CD4-positive, CD25-positive, alpha-beta regulatory T cell (primary cell): ENCODE data around the gene CIITA. TPM values are rescaled to one million over a fixed set of nuclear protein-coding genes. Genes with fewer than 3 reads are reported as not detected.

Experiments used
- ATAC-seq, 2 donors: fragments of 150-1000 bp; cut with Tn5 transposase; one replicate each; pipeline ENCODE4 v1.10.0; 2021; ENCODE audit warnings: low read depth in 2 of 2, moderate number of reproducible peaks in 2 of 2, moderate library complexity in 1 of 2
- DNase-seq, 3 donors: peaks; one replicate each; pipeline versions ENCODE4 v3.0.0 to v3.0.0-alpha.2; 2012 to 2022; ENCODE audit warnings: mixed read lengths in 1 of 3
- H3K27ac ChIP-seq: one replicate; pipeline ENCODE4 v1.7.0; 2013; ENCODE audit warnings: mild to moderate bottlenecking, low read length; ENCODE audit not compliant: insufficient read depth, poor library complexity, severe bottlenecking
- H3K27me3 ChIP-seq: one replicate; pipeline ENCODE4 v1.7.0; 2013; ENCODE audit warnings: low read length; ENCODE audit not compliant: control insufficient read depth, insufficient read depth
- H3K36me3 ChIP-seq: one replicate; pipeline ENCODE4 v1.7.0; 2013; ENCODE audit warnings: mild to moderate bottlenecking, low read length, moderate library complexity; ENCODE audit not compliant: control insufficient read depth, insufficient read depth
- H3K4me1 ChIP-seq: 2 replicates; pipeline ENCODE4 v1.7.0; 2013; ENCODE audit warnings: mild to moderate bottlenecking, low read length; ENCODE audit not compliant: insufficient read depth, control insufficient read depth, poor library complexity, severe bottlenecking
- H3K4me3 ChIP-seq: one replicate; pipeline ENCODE4 v1.7.0; 2013; ENCODE audit warnings: low read depth, mild to moderate bottlenecking, low read length, moderate library complexity
- H3K9me3 ChIP-seq, 2 experiments: 1 replicate in 1 of 2; 2 replicates in 1 of 2; pipeline ENCODE4 v1.7.0; 2013; ENCODE audit warnings: low read length in 2 of 2, mild to moderate bottlenecking in 1 of 2, moderate library complexity in 1 of 2; ENCODE audit not compliant: control insufficient read depth in 2 of 2
- H3K27ac Mint-ChIP-seq, 3 donors: one replicate each; pipeline ENCODE4 v1.8.0; 2020 to 2022; ENCODE audit warnings: mild to moderate bottlenecking in 3 of 3, mixed read lengths in 3 of 3, moderate library complexity in 2 of 3
- H3K27me3 Mint-ChIP-seq: one replicate; pipeline ENCODE4 v1.8.0; 2022; ENCODE audit warnings: mild to moderate bottlenecking, mixed read lengths
- H3K36me3 Mint-ChIP-seq: one replicate; pipeline ENCODE4 v1.8.0; 2020; ENCODE audit warnings: mixed read lengths
- H3K4me1 Mint-ChIP-seq, 4 donors: one replicate each; pipeline ENCODE4 v1.8.0; 2020 to 2022; ENCODE audit warnings: mixed read lengths in 4 of 4, mild to moderate bottlenecking in 1 of 4
- H3K4me3 Mint-ChIP-seq, 4 donors: one replicate each; pipeline ENCODE4 v1.8.0; 2020 to 2022; ENCODE audit warnings: mild to moderate bottlenecking in 4 of 4, mixed read lengths in 4 of 4, moderate library complexity in 3 of 4
- H3K9me3 Mint-ChIP-seq, 7 donors: one replicate each; pipeline ENCODE4 v1.8.0; 2020 to 2022; ENCODE audit warnings: mixed read lengths in 7 of 7, mild to moderate bottlenecking in 3 of 7, moderate library complexity in 2 of 7
- polyA plus RNA-seq, 4 donors: library from polyadenylated mRNA; unstranded; fragments of 300-500 nt; fragmentation: Illumina TruSeq; gene quantifications; one replicate each; pipeline ENCODE4 v1.2.3, GENCODE V29; 2021
- total RNA-seq: library from RNA; stranded (reverse); gene quantifications from one replicate; pipeline ENCODE4 v1.2.3, GENCODE V29; 2022

CIITA gene
- total and polyA plus RNA-seq, 5 donors from 2014 or later, result 1.9 to 35.0 (median 3.3) TPM

DNA sequence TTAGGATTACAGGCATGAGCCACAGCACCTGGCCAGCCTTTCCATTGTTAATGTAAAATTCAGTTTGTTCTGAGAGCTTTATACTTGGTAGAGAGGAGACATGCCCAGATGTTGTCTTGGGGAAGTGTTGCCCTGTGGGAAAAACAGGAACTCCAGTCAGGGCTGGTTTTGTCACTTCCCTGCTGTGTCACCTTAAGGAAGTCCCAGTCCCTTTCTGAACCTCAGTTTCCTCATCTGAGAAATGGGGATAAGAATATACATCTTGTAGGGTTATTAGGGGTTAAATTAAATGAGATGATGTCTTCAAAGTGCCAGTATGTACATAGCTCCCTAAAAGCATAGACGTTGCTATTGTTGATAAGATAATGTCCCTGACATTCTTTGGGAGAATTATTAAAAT is 92.6 kb downstream of the CIITA start:
- no peak overlapping the region for H3K27ac Mint-ChIP-seq
- peaks cover 11% of the 10 kb centered on the region for H3K36me3 Mint-ChIP-seq
- no peak overlapping the region for H3K4me3 Mint-ChIP-seq
- H3K27me3 Mint-ChIP-seq, result no peaks in the 10 kb centered on the region
- Histone ChIP-seq H3K27ac (no peak overlapping the region), H3K4me1 (peaks cover 34% of the 10 kb centered on the region), H3K4me3 (no peak overlapping the region), H3K9me3 (no peaks in the 10 kb centered on the region), H3K27me3 (no peaks in the 10 kb centered on the region), H3K36me3 (peaks cover 30% of the 10 kb centered on the region)
- peaks cover 22 to 44% (median 33%) of the 10 kb centered on the region in 4 donors for H3K4me1 Mint-ChIP-seq
- DNase-seq, result no peak
- no peak for ATAC-seq
- no peaks in the 10 kb centered on the region for H3K9me3 Mint-ChIP-seq

DNA sequence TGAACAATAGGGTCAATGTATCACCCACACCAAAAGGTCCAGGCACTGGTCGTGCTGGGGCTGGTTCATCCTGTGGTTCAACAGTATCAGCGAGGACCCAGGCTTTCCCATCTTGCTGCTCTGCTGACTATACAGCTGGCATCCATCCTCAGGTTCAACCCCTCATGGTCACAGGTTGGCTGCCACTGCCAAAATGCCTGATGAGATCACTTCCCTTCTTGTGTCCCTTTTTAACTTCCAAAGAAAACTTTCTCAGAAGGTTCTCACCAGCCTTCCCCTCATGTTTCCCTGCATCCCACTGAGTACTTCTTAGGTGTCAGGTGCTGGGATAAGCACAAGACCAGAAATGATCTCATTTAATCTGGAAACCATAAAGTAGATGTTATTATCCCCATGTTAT is 93.1 kb downstream of the CIITA start:
- Mint-ChIP-seq H3K27me3 (no peaks in the 10 kb centered on the region), H3K9me3 (no peaks in the 10 kb centered on the region), H3K4me1 (peaks cover 22 to 40% (median 28%) of the 10 kb centered on the region in 4 donors), H3K4me3 (no peak overlapping the region), H3K36me3 (peaks cover 15% of the 10 kb centered on the region), H3K27ac (no peak overlapping the region)
- Histone ChIP-seq H3K9me3 (no peaks in the 10 kb centered on the region), H3K4me1 (peaks cover 30% of the 10 kb centered on the region), H3K27me3 (no peaks in the 10 kb centered on the region), H3K27ac (no peak overlapping the region), H3K4me3 (no peak overlapping the region), H3K36me3 (peaks cover 30% of the 10 kb centered on the region)
- ATAC-seq, result no peak
- DNase-seq, result no peak

- Mint-ChIP-seq H3K4me1 (peaks cover 13 to 25% (median 14%) of the 10 kb centered on the region in 4 donors), H3K27ac (peak overlapping the region in 1 of 3 donors; percentile 20), H3K27me3 (no peaks in the 10 kb centered on the region), H3K36me3 (peaks cover 17% of the 10 kb centered on the region), H3K4me3 (peak overlapping the region in 1 of 4 donors; percentile 9), H3K9me3 (no peaks in the 10 kb centered on the region)
- peak in 2 of 3 donors; percentile 47 to 81 for DNase-seq
- Histone ChIP-seq H3K27me3 (no peaks in the 10 kb centered on the region), H3K9me3 (no peaks in the 10 kb centered on the region), H3K27ac (no peak overlapping the region), H3K36me3 (peaks cover 36% of the 10 kb centered on the region), H3K4me3 (no peak overlapping the region), H3K4me1 (peaks cover 20% of the 10 kb centered on the region)
- ATAC-seq, result peak; percentile 31 to 45
These were observed 94.6 kb downstream of the CIITA start for GRCh38 chr16:10971560-10971961.

GRCh38 chr16:10972108-10972818 is 95.3 kb downstream of the CIITA start:
- Histone ChIP-seq H3K9me3 (no peaks in the 10 kb centered on the region), H3K27ac (no peak overlapping the region), H3K4me3 (no peak overlapping the region), H3K36me3 (peaks cover 38% of the 10 kb centered on the region), H3K4me1 (peaks cover 20% of the 10 kb centered on the region), H3K27me3 (no peaks in the 10 kb centered on the region)
- H3K27me3 Mint-ChIP-seq, result no peaks in the 10 kb centered on the region
- ATAC-seq (peak; percentile 51 to 61), DNase-seq (no peak)
- peaks cover 13 to 24% (median 15%) of the 10 kb centered on the region in 4 donors for H3K4me1 Mint-ChIP-seq
- peaks cover 19% of the 10 kb centered on the region for H3K36me3 Mint-ChIP-seq
- peak overlapping the region in 1 of 3 donors; percentile 85 for H3K27ac Mint-ChIP-seq
- peak overlapping the region in 1 of 4 donors; percentile 29 for H3K4me3 Mint-ChIP-seq
- no peaks in the 10 kb centered on the region for H3K9me3 Mint-ChIP-seq

GRCh38 chr16:10972819-10973464 is 95.9 kb downstream of the CIITA start:
- H3K27ac ChIP-seq, result no peak overlapping the region
- H3K9me3 Mint-ChIP-seq, result no peaks in the 10 kb centered on the region
- H3K9me3 ChIP-seq, result no peaks in the 10 kb centered on the region
- peaks cover 25% of the 10 kb centered on the region for H3K36me3 Mint-ChIP-seq
- no peak overlapping the region for H3K4me3 ChIP-seq
- no peaks in the 10 kb centered on the region for H3K27me3 ChIP-seq
- H3K27ac Mint-ChIP-seq, result peak overlapping the region; percentile 4 to 85 (median 42)
- H3K4me3 Mint-ChIP-seq, result no peak overlapping the region
- peaks cover 13 to 30% (median 20%) of the 10 kb centered on the region in 4 donors for H3K4me1 Mint-ChIP-seq
- H3K36me3 ChIP-seq, result peaks cover 39% of the 10 kb centered on the region
- DNase-seq (peak in 1 of 3 donors; percentile 73), ATAC-seq (peak in 1 of 2 donors; percentile 11)
- no peaks in the 10 kb centered on the region for H3K27me3 Mint-ChIP-seq
- H3K4me1 ChIP-seq, result peaks cover 20% of the 10 kb centered on the region

GRCh38 chr16:10976634-10977033 is 99.6 kb downstream of the CIITA start:
- Histone ChIP-seq H3K27me3 (no peaks in the 10 kb centered on the region), H3K9me3 (no peaks in the 10 kb centered on the region), H3K4me1 (peaks cover 17% of the 10 kb centered on the region), H3K27ac (no peak overlapping the region), H3K36me3 (peaks cover 41% of the 10 kb centered on the region), H3K4me3 (no peak overlapping the region)
- DNase-seq (no peak), ATAC-seq (no peak)
- Mint-ChIP-seq H3K4me1 (peaks cover 15 to 29% (median 22%) of the 10 kb centered on the region in 4 donors), H3K27me3 (no peaks in the 10 kb centered on the region), H3K27ac (no peak overlapping the region), H3K36me3 (peaks cover 30% of the 10 kb centered on the region), H3K4me3 (no peak overlapping the region), H3K9me3 (no peaks in the 10 kb centered on the region)

- H3K4me3 Mint-ChIP-seq, result no peak overlapping the region
- no peak for DNase-seq
- Histone ChIP-seq H3K4me1 (peaks cover 16% of the 10 kb centered on the region), H3K9me3 (no peaks in the 10 kb centered on the region), H3K4me3 (no peak overlapping the region), H3K27ac (no peak overlapping the region), H3K27me3 (no peaks in the 10 kb centered on the region), H3K36me3 (peaks cover 35% of the 10 kb centered on the region)
- peaks cover 12 to 31% (median 20%) of the 10 kb centered on the region in 4 donors for H3K4me1 Mint-ChIP-seq
- no peak overlapping the region for H3K27ac Mint-ChIP-seq
- peaks cover 34% of the 10 kb centered on the region for H3K36me3 Mint-ChIP-seq
- no peaks in the 10 kb centered on the region for H3K9me3 Mint-ChIP-seq
- no peaks in the 10 kb centered on the region for H3K27me3 Mint-ChIP-seq
- ATAC-seq, result no peak
These were observed 101.1 kb downstream of the CIITA start for GRCh38 chr16:10978124-10978523.
